ENCODE measurements around the gene MYEOV. TPM values are rescaled to one million over a fixed set of nuclear protein-coding genes. Genes with fewer than 3 reads are reported as not detected.

MYEOV gene
- total and polyA plus RNA-seq, 10 of the 15 experiments (the other 5 are each of a cell fraction or from before 2014, with no cell fraction given): 0.05 to 0.40 (median 0.26) TPM; not detected in 3

GRCh38 chr11:69308491-69308911, 14.5 kb downstream of the MYEOV start (continued):
- TF ChIP-seq ZZZ3 (IDR thresholded peaks at IDR 0.05; ENCODE audit: control insufficient read depth, insufficient read length, low read depth): no peak

DNA sequence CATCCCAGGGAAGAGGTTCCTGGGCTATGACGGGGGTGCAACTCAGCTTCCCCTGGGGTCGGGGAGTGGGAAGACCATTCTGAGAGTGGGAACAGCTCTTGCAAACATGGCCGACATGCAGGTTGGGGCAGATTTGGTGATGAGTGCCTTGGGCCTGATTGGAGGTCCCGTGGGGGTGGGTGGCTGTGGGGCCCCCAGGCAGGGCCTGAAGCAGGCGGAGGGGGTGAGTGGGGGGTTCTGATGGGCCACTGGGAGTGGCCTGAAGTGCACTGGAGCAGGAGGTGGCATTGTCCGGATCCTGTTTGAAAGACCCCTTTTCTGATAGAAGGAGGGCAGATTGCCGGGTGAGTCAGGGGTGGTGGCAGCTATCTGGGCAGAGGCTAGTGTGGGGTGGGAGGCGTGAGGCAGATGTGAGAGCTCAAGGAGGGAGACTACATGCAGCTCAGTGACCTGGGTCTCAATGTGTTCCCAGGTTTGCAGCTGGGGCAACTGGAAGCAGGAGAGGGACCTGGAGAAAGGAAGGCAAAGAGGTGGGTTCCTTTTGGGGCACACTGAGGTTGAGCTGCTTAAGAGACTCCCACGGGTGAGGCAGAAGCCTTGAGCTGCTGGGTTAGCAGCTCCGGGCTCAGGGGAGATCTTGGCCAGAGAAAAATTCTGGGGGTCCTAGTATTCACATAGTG, 15.1 kb downstream of the MYEOV start:
- no peak overlapping the region for H2AFZ ChIP-seq (ENCODE audit: control insufficient read depth, low read depth, low read length)
- in situ Hi-C loops (cut with MboI) (no loop called here), intact Hi-C loops (cut with micrococcal nuclease; ENCODE audit: unreplicated experiment) (no loop called here)
- no TSS peak for BruUV-seq (replicated peaks)
- ATAC-seq (no peak), FAIRE-seq (no peak), DNase-seq (ENCODE audit: low read depth, low spot score) (no peak)
- H3K27ac ChIP-seq (ENCODE audit: control insufficient read depth, insufficient read depth): no peak overlapping the region
- H3K4me1 ChIP-seq (ENCODE audit: control insufficient read depth, insufficient read depth, low read length): peaks cover 14% of the 10 kb centered on the region
- H4K20me1 ChIP-seq (ENCODE audit: control insufficient read depth, insufficient read depth): no peaks in the 10 kb centered on the region
- no peaks in the 10 kb centered on the region for H3K36me3 ChIP-seq (ENCODE audit: control insufficient read depth in 2 of 2, insufficient read depth in 2 of 2, low read length in 1 of 2)
- ChIA-PET SMC1A (ENCODE audit: uncharacterized antibody, unreplicated experiment) (interaction anchor here (0.9 to 1.7 kb wide), 3 partner anchors 10 to 57 kb away, joined by 3 to 4 read pairs (median 3); no protein-coding TSS in a partner anchor), CTCF (interaction anchor here (1.4 to 1.6 kb wide), 2 partner anchors 12 to 16 kb away, joined by 4 to 6 read pairs; no protein-coding TSS in a partner anchor), RAD21 (ENCODE audit: unreplicated experiment) (no interaction called here), POLR2A (no interaction called here)
- H3K27me3 ChIP-seq (replicated peaks in 1 of 2; ENCODE audit: control insufficient read depth in 2 of 2, insufficient read depth in 2 of 2, low read length in 1 of 2): no peaks in the 10 kb centered on the region; a peak in 1 of 4 replicates
- no peak overlapping the region for H3K9ac ChIP-seq (ENCODE audit: control insufficient read depth, insufficient read depth, low read length)
- H3K4me3 ChIP-seq: no peak overlapping the region
- TF ChIP-seq TCF12 (IDR thresholded peaks at IDR 0.05; ENCODE audit: low read depth, low read length) (no peak), SP1 (IDR thresholded peaks at IDR 0.05; ENCODE audit: low read depth, low read length) (no peak), ZNF384 (IDR thresholded peaks at IDR 0.05; ENCODE audit: borderline replicate concordance, low read depth, low read length) (no peak), NFIC (IDR thresholded peaks at IDR 0.05; ENCODE audit: low read depth, low read length) (no peak), E2F8 (IDR thresholded peaks at IDR 0.05; ENCODE audit: low read depth, partially characterized antibody) (no peak), MEF2A (IDR thresholded peaks at IDR 0.05; ENCODE audit: insufficient read depth, low read depth, low read length) (no peak), JUNB (IDR thresholded peaks at IDR 0.05) (no peak)
- H3K79me2 ChIP-seq (ENCODE audit: control insufficient read depth, insufficient read depth, low read length): no peaks in the 10 kb centered on the region
- no peak overlapping the region for H3K4me2 ChIP-seq (ENCODE audit: control insufficient read depth, insufficient read depth)
- WGBS (ENCODE audit: insufficient coverage, insufficient replicate concordance, low lambda C conversion rate, missing lambda C conversion rate): 73% methylated on average over 9 of the region's 10 CpGs
- no peaks in the 10 kb centered on the region; the same call in 2 of the 3 replicates for H3K9me3 ChIP-seq (replicated peaks; ENCODE audit: control insufficient read depth, insufficient read depth, low read length)
